HG03575 (cell line): Measurements from ENCODE around the gene DLG2.
A peak's percentile ranks its signal among the peaks of the same experiment; 100 is the strongest.

Source experiments
- ATAC-seq: cut with Tn5 transposase; IDR thresholded peaks from one replicate; pipeline ENCODE4 v1.9.1; 2021; ENCODE audit not compliant: unreplicated experiment, insufficient number of reproducible peaks, low FRiP score; ENCODE audit errors: extremely low read depth

Gene DLG2

DNA sequence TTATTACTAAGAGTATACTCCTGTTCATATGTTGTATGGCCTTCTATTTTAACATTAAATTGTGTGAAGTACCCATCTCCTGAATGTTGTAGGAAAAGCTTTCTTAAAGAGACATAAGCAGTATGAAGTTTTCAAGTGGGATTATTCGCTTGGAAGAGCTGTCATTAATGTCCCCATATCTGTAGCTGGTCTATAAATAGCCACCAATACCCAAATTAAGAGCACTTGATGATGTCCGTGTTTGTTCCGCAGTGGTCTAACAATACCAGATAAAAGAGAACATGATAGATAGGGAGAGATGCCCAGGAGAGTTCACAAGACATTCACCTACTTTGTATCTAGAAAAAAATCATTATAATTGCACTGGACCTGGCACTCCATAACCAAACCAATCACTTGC, 527.6 kb downstream of the DLG2 start:
- no peak for ATAC-seq

DNA sequence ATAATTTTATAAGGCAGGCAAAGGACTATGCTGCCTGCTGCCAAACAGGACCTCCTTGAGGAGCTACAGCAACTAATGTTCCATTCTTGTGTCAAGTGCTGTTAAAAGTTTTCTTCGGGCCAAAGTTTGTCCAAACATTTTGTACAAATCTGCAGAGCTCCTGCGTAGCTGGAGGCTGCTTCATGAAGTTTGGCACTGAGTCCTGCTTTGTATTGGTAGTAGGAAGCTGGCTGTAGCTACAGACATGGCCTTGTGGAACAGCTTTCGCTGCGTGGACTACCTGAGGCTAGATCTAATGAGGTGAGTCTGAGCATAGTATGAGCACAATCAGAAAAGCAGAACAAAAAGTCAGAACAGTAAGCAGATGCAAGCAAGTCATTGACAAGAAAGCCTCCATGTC, 528.1 kb downstream of the DLG2 start:
- ATAC-seq, result no peak

DNA sequence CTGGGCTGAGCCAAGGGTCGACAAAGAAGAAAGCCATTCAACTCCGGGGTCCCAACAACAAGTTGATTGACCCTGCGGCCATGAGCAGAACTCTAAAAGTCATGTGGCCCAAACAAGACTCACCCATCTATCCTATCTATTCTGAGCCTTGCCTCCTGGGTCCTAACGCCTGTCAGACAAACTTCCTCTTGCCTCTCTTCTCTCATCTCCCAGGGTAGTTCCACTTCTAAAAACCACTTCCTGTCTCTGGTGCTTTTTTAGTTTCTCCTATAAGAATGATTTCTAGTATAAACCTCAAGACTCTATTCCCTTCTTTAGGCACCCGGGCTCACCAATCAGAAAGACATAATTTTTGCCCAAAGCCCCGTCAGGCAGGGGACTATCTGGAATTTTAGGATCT, 530.2 kb downstream of the DLG2 start:
- ATAC-seq, result no peak

DNA sequence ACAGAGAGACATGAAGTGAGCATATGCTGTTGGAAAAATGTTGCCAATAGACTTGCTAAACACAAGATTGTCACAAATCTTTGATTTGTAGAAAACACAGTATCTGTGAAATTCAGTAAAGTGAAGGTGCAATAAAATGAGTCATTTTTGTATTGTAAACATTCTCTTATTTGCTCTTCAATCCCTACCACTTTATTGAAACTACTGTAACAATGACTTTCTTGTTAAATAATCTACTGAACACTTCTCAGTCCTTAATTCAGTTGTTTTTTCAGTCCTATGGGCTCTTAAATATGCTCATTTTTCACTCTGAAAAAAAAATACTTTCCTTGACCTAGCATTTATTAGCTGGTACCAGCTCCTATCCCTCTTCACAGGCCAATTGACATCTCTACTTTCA, 531.9 kb downstream of the DLG2 start:
- no peak for ATAC-seq

DNA sequence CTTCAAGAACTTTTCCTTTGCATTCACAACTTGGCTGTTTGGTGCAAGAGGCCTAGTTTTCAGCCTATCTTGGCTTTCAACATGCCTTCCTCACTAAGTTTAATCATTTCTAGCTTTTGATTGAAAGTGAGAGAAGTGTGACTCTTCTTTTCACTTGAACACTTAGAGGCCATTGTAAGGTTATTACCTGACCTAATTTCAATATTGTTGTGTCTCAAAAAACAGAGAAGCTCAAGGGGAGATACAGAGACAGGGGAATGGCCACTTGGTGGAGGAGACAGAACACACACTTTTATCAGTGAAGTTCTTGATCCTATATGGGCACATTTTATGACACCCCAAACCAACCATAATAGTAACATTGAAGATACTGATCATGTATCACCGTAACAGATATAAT, 532.3 kb downstream of the DLG2 start:
- no peak for ATAC-seq

DNA sequence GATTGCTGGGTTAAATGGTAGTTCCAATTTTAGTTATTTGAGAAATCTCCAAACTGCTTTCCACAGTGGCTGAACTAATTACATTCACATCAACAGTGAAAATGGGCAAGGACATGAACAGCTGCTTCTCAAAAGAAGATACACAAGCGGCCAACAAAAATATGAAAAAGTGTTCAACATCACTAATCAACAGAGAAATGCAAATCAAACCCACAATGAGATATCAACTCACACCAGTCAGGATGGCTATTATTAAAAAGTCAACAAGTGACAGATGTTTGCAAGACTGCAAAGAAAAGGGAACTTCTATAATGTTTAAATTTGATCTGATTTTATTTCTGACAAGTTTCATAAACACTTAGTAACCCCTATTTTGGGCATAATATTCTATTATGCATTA, 537.5 kb downstream of the DLG2 start:
- no peak for ATAC-seq

DNA sequence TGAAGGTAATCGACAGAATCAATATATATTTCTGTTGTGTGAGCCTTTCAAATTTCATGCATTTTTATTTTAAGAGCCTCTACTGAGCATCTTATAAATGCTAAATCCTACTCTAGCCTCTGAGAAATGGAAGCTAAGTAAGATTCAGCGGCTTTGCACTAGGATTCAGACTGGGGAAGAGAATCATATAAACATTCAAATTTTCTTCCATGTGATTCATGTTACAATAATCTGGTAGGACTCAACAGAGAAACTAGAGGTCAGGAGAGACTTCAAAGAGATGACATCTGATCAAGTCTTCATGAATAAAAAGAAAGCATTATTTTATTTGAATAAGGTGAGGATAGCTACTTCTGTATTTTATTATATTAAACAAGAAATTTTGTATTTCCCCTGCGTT, 538.9 kb downstream of the DLG2 start:
- no peak for ATAC-seq

DNA sequence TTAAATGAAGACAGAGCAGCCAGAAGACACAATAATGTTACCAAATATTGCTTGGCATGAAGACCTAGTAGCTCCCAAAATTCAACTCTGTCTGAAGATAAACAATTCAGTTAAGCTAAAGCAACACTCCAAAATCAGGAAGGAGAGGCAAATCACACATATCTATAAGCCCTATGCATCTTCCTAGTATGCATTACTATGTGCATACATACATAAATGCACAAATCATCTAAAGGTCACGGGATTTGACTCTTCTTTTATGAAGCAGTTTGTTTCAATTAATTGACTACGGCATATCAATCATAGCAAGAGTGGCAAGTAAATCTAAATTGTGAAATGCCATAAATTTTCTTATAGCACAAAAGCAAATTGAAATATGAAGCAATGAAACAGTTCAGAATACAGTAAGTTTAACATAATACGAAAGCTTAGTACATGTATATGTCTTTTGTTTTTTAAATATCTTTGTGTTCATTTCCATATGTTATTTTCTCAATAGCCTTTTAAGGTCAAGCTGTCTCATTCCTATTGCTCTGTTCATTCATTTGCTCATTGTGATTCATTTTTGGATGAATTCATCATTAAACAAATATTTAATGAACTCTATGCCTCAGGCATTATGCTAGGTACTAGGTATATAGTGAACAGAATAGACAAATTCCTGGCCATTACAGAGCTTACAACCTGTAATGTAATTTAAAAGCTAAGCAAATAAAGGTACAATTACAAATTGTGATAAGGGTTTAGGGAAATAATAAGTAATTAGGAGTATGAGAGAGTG, 540.5 kb downstream of the DLG2 start:
- no peak for ATAC-seq

DNA sequence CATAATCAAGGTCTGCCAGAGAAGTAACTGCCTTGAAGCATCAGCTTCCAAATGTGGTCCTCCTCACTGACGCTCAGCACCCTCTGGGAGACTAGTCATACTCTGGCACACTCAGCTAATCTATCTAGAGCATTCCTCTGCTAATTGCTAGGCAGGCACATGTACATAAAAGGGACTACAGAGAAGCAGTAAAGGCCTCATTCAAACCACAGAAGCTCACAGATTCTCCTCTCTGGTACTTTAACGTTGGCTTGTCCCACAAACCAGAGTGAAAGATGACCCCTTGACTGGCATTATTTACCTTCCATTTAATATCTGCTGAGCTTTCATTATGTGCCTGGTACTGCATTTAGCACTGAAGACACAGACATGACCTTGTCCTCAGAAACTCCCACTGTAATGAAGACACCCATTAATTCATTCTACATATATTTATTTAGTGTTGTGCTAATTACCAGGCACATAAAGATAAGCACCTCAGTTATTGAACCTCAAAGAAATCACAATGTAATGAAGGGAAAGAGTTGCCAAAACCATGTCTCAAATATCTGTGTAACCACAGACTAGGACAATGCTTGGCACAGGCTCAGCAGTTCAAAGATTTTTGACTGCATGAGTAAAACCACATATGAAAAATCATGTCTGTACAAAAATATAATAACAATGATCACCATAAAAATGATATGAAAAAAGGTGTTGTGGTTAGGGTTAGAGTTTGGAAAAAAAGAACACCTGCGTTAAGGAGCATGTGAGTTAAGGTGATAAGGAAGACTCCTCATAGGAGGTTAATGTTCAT, 550.4 kb downstream of the DLG2 start:
- no peak for ATAC-seq

DNA sequence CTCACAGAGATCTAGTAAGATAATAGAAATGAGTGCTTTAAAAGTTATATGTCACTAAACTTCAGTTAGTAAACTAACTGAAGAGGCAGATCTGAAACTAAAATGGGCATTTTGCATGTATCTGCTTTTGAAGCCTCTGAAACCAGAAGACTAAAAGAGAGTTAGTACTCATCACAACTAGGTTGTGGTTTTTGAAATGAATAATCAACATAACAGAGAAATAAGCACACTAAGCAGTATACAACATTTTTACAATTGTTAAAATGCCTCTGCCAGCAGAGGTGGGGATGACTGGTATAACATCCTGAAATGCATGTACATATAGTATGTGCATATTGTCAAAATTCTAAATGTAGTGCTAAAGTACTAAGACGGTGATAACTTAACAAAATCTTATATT, 564.5 kb downstream of the DLG2 start:
- peak; percentile 100 for ATAC-seq

DNA sequence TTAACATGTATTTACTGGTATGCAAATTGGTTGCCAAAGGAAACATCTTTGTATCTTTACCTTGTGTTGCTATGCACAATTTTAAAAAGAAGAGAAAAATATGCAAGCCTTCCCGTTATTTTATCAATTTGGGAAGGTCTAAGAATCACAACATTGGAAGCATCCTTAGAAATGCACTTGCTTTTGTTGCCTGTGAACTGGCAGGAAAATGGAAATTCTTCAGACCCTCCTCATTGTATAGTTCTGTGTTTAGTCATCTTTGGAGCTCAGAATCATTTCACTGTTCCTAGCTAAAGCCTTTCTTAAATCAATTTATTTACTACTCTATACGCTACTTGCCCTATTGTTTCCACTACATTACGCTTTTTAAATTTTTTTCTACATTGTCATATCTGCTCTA, 574.5 kb downstream of the DLG2 start:
- no peak for ATAC-seq

DNA sequence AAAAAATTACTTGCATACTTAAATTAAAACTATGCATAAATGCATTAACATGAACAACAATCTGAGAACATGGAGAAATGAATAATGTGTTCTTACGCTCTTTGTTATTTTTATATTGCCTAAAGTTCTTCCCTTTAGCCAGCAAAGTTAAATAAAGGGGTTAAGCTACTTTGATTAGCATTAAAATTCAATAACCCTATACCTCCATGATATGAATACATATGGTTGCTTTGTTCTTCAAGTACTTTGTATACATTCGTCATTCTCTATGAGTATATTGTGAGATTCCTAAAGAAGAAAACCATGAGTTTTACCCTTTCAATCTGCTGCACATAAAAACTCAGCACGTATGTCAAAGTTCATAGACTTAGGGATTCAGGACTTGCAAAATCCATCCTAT, 578.3 kb downstream of the DLG2 start:
- no peak for ATAC-seq

DNA sequence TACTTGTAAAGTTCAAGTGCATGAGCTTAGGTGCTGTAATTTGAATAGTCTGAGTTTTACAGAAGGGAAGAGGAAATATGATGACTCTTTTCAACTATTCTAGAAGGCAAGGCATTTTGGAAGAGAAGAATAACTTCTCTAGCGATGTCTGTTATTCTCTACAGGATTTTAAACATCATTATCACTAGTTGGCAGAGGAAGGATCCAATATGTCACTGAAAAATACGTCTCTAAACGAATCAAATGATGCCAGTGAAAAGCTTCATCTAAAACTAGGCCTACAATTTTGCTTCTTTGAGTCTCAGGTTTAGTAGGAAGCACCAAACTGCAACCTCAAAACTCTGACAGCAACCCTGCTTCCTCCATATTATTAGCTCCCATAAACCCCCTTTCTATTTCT, 581.4 kb downstream of the DLG2 start:
- ATAC-seq, result no peak

DNA sequence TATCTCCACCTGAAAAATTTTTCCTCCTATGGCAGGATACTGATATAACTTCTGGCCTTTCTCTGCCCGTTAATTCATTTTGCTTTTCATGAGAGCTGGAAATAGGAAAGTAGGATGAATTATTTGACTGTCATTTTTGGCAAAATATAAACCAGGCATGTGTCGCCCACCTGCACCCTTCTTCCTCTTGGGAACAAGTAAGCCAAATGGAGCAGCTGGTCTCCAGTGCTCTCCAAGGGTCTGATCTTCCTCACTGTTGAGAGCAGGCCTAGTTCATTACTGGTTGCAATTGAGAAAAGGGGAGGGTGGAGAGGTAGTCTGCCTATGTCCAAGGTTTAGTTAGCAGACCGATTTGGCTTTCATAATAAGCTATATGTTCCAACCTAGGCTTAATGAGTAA, 582.2 kb downstream of the DLG2 start:
- no peak for ATAC-seq

DNA sequence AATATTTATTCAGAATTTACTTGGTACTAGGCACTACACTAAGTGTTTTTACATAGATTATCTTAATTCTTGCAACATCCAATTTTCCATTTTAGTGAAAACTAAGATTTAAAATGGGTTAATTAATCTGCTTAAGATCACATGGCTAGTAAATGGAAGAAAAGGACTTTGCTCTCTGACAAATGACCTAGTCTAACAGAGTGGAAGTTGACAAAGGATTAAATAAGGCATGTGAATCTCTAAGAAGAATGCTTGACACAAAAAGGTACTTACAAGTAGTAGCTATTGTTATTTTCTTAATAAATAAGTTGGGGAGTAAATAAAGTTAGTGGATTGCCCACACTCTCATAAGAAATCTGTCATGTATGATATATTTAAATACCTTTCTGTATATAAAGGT, 584.8 kb downstream of the DLG2 start:
- ATAC-seq, result no peak

DNA sequence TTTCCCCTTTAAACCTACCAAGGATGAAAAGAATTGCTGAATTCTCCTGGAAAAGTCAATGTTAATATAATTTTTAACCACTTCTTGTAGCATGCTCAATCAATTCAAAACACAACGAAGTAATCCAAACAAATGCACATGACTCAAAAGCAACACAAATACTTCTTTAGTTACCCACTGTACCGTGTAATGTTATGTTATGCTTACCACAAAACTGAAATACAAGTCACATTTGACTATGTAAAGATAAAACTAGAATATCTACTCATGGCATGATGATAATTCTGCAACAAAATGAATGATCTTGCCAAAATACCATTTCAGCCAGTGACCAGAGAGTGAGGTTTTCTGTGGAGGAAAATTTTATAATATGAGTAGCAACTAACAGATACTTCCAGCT, 587.0 kb downstream of the DLG2 start:
- no peak for ATAC-seq

DNA sequence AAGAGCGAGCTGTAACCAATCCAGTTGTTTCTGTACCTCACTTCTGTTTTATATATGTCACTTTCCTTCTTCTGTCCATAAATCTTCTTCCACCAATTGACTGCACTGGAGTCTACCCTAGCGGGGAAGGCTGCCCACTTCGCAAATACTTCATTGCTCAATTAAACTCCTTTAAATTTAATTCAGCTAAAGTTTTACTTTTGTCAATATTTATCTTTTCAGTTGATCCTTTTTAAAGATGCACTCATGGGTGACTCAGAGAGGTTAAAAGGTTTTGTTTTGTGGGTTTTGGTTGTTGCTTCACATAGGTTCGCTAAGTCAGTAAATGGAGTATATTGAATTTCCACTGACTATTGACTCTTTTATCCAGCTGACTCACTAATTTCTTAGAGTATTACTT, 597.2 kb downstream of the DLG2 start:
- no peak for ATAC-seq

DNA sequence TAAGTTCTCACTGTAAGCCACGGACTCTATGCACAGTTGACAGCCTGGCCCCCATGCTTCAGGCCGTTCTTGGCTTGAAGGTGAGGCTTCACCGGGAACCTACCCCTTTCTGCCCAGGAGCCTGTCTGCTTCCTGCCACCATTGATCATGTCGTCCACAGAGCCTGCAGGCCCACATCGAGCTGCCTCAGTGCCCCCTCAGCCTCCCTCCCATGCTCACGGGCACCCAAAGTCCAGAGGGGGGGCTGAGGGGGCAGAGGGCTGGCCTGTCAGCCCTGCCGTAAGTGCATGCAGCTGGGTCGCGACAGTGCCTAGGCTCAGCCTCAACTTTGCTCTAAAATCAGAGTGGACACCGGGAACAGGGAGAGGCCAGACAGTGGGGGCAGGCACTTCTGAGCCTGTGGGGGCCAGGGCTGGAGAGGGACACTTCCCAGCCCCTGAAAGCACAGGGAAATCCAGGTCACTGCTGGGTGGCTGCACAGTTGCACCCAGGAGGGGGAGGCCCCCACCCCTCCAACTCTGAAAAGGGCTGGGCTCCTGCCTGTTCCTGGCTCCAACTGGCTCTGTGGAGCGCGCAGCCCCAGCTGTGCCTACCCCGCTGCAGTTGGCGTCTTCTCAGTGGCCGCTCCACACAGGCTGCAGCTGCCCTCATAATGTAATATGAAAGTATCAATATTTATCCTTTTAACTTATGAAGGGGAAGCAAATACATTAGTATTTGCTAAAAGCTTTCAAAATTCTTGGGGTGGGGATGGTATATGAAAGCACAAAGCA, 598.6 kb downstream of the DLG2 start:
- ATAC-seq, result no peak

DNA sequence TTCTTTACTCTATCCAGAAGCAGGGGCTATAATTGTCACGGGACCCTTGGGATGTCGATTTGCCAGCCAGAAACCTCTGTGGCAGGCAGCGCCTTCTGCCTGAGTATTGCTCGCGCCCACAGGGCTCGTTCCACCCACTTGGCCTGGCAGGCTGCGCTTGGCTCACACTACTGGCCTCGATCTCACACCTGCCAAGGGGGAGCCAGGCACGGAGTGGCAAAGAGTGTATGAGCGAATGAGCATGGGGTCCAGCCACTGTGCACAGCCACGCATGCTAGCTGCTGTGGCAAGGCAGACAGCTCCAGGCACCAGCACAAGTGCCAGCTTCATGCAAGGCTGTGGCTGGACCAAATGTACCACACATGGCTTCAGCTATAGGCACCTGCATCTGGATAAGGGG, 599.8 kb downstream of the DLG2 start:
- no peak for ATAC-seq

DNA sequence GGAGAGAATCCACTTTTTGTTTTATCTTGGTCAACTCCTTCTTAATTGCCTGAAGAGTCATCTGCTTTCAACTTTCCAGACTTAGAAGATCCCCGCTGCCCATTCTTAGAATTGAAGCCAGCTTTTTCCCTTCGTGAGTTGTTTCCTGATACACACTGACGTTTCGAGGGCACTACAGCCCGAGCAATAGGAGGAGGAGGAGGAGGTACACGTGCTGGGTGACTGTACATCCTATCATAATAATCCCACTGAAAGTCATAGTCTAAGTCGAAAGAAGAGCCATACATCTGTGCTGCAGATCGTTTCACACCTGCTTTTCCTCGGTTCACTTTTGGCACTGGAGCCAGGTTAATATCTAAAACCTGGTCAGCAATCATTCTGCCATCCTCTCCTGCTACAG, 606.1 kb downstream of the DLG2 start:
- no peak for ATAC-seq
